ENCODE results near the gene ARL8A. TPM values are rescaled to one million over a fixed set of nuclear protein-coding genes. Genes with fewer than 3 reads are reported as not detected.

ARL8A gene
- total RNA-seq, 1 donor from 2014 or later = 30.3 TPM

- Histone ChIP-seq H3K36me3 (ENCODE audit: control insufficient read depth, insufficient read depth, low read length) (no peaks in the 10 kb centered on the region), H3K4me3 (ENCODE audit: low read depth, low read length) (no peak overlapping the region), H3K27me3 (ENCODE audit: control insufficient read depth, insufficient read depth, low read length) (peaks cover 7% of the 10 kb centered on the region)
- FAIRE-seq = no peak
- no peak for DNase-seq (ENCODE audit: low read depth)
- TF ChIP-seq CTCF (IDR thresholded peaks at IDR 0.05; ENCODE audit: insufficient read depth, low read length, severe bottlenecking) = no peak
Observed at GRCh38 chr1:202127061-202127460, 17.5 kb downstream of the ARL8A start.

GRCh38 chr1:202126426-202126825 is 18.1 kb downstream of the ARL8A start:
- Histone ChIP-seq H3K27me3 (ENCODE audit: control insufficient read depth, insufficient read depth, low read length) (peaks cover 7% of the 10 kb centered on the region), H3K36me3 (ENCODE audit: control insufficient read depth, insufficient read depth, low read length) (no peaks in the 10 kb centered on the region), H3K4me3 (ENCODE audit: low read depth, low read length) (no peak overlapping the region)
- FAIRE-seq (no peak), DNase-seq (ENCODE audit: low read depth) (no peak)
- TF ChIP-seq CTCF (IDR thresholded peaks at IDR 0.05; ENCODE audit: insufficient read depth, low read length, severe bottlenecking) = no peak

- Histone ChIP-seq H3K36me3 (ENCODE audit: control insufficient read depth, insufficient read depth, low read length) (no peaks in the 10 kb centered on the region), H3K27me3 (ENCODE audit: control insufficient read depth, insufficient read depth, low read length) (peaks cover 7% of the 10 kb centered on the region), H3K4me3 (ENCODE audit: low read depth, low read length) (no peak overlapping the region)
- FAIRE-seq (no peak), DNase-seq (ENCODE audit: low read depth) (no peak)
- no peak for TF ChIP-seq CTCF (IDR thresholded peaks at IDR 0.05; ENCODE audit: insufficient read depth, low read length, severe bottlenecking)
Observed at GRCh38 chr1:202125611-202126010, 18.9 kb downstream of the ARL8A start.

- FAIRE-seq = no peak
- Histone ChIP-seq H3K4me3 (ENCODE audit: low read depth, low read length) (no peak overlapping the region), H3K27me3 (ENCODE audit: control insufficient read depth, insufficient read depth, low read length) (peaks cover 7% of the 10 kb centered on the region), H3K36me3 (ENCODE audit: control insufficient read depth, insufficient read depth, low read length) (no peaks in the 10 kb centered on the region)
- no peak for DNase-seq (ENCODE audit: low read depth)
- no peak for TF ChIP-seq CTCF (IDR thresholded peaks at IDR 0.05; ENCODE audit: insufficient read depth, low read length, severe bottlenecking)
Observed at GRCh38 chr1:202124142-202124541, 20.4 kb downstream of the ARL8A start.

- no peak for TF ChIP-seq CTCF (IDR thresholded peaks at IDR 0.05; ENCODE audit: insufficient read depth, low read length, severe bottlenecking)
- Histone ChIP-seq H3K36me3 (ENCODE audit: control insufficient read depth, insufficient read depth, low read length) (no peaks in the 10 kb centered on the region), H3K4me3 (ENCODE audit: low read depth, low read length) (no peak overlapping the region), H3K27me3 (ENCODE audit: control insufficient read depth, insufficient read depth, low read length) (peaks cover 7% of the 10 kb centered on the region)
- FAIRE-seq (no peak), DNase-seq (ENCODE audit: low read depth) (no peak)
Observed at GRCh38 chr1:202123336-202123813, 21.2 kb downstream of the ARL8A start.

- Histone ChIP-seq H3K27me3 (ENCODE audit: control insufficient read depth, insufficient read depth, low read length) (peaks cover 7% of the 10 kb centered on the region), H3K36me3 (ENCODE audit: control insufficient read depth, insufficient read depth, low read length) (no peaks in the 10 kb centered on the region), H3K4me3 (ENCODE audit: low read depth, low read length) (no peak within 1 kb of the TSS)
- FAIRE-seq (no peak), DNase-seq (ENCODE audit: low read depth) (no peak)
- no peak for TF ChIP-seq CTCF (IDR thresholded peaks at IDR 0.05; ENCODE audit: insufficient read depth, low read length, severe bottlenecking)
Observed at GRCh38 chr1:202122639-202123335, 21.8 kb downstream of the ARL8A start, which contains the start of gene GPR37L1. TSS of gene GPR37L1 (plus strand) at chr1:202122917. CDS start at chr1:202122964, 47 bp downstream.

Data from bronchial epithelial cell (primary cell).